HEK293 (cell line): ENCODE data around the gene UROC1.

Experiments used
- CTCF ChIA-PET: fragments of 350-600 bp; formaldehyde crosslinking; extraction: SDS; loops from one replicate; lab custom pipeline; 2021; ENCODE audit warnings: antibody characterized with exemption; lab: Yijun Ruan, JAX
- POLR2A ChIA-PET: fragments of 300-600 bp; formaldehyde crosslinking; extraction: SDS; loops from one replicate; lab custom pipeline; 2020; ENCODE audit warnings: antibody characterized with exemption, inconsistent platforms; lab: Yijun Ruan, JAX
- H3K27ac ChIP-seq: fragments of 200-500 bp; sonication (Bioruptor generic); 2 replicates; pipeline ENCODE4 v1.5.1; 2014; ENCODE audit warnings: low read depth, low read length, control low read depth, inconsistent platforms; ENCODE audit errors: extremely low read depth
- H3K36me3 ChIP-seq, 2 experiments: fragments of 200-500 bp in 1 of 2; sonication (Bioruptor generic) in 1 of 2; 1 replicate in 1 of 2; 2 replicates in 1 of 2; pipeline ENCODE4 v1.5.1; 2014 to 2017; ENCODE audit warnings: inconsistent platforms in 2 of 2, low read length in 2 of 2; ENCODE audit not compliant: control insufficient read depth in 2 of 2, insufficient read depth in 1 of 2
- H3K4me1 ChIP-seq: fragments of 200-500 bp; sonication (Bioruptor generic); 2 replicates; pipeline ENCODE4 v1.5.1; 2014; ENCODE audit warnings: mild to moderate bottlenecking, low read length, inconsistent platforms; ENCODE audit not compliant: control insufficient read depth, insufficient read depth
- H3K4me3 ChIP-seq: 2 replicates; pipeline ENCODE4 v1.5.1; 2011; ENCODE audit warnings: low read depth, mild to moderate bottlenecking, control low read depth, low read length, moderate library complexity
- H3K9me3 ChIP-seq: fragments of 200-500 bp; sonication (Bioruptor generic); 2 replicates; pipeline ENCODE4 v1.5.1; 2014; ENCODE audit warnings: low read depth, low read length, inconsistent platforms; ENCODE audit not compliant: control insufficient read depth, insufficient read depth
- FEZF1 ChIP-seq: fragments of 450-650 bp; formaldehyde crosslinking; IDR thresholded peaks from 2 replicates; pipeline ENCODE4 v1.5.1; 2016; ENCODE audit warnings: missing biosample characterization, missing genetic modification characterization
- MYNN ChIP-seq: fragments of 450-650 bp; formaldehyde crosslinking; IDR thresholded peaks from 2 replicates; pipeline ENCODE4 v1.5.1; 2016; ENCODE audit warnings: missing biosample characterization, missing genetic modification characterization, borderline replicate concordance
- ZBTB8A ChIP-seq: fragments of 450-650 bp; formaldehyde crosslinking; IDR thresholded peaks from 2 replicates; pipeline ENCODE4 v1.5.1; 2016; ENCODE audit warnings: missing biosample characterization, missing genetic modification characterization
- ZEB2 ChIP-seq: fragments of 450-650 bp; formaldehyde crosslinking; IDR thresholded peaks from 2 replicates; pipeline ENCODE4 v1.5.1; 2016; ENCODE audit warnings: missing biosample characterization, missing genetic modification characterization
- ZFHX2 ChIP-seq: fragments of 450-650 bp; formaldehyde crosslinking; conservative IDR thresholded peaks from 2 replicates; pipeline ENCODE4 v1.5.1; 2016; ENCODE audit warnings: missing biosample characterization, missing genetic modification characterization
- ZFP69B ChIP-seq: fragments of 450-650 bp; formaldehyde crosslinking; IDR thresholded peaks from 2 replicates; pipeline ENCODE4 v1.5.1; 2016; ENCODE audit warnings: missing biosample characterization, missing genetic modification characterization
- ZNF2 ChIP-seq: fragments of 450-650 bp; formaldehyde crosslinking; IDR thresholded peaks from 2 replicates; pipeline ENCODE4 v1.5.1; 2016; ENCODE audit warnings: missing biosample characterization, missing genetic modification characterization
- ZNF221 ChIP-seq: fragments of 450-650 bp; formaldehyde crosslinking; IDR thresholded peaks from 2 replicates; pipeline ENCODE4 v1.5.1; 2017; ENCODE audit warnings: missing biosample characterization, missing genetic modification characterization, borderline replicate concordance
- ZNF350 ChIP-seq: fragments of 450-650 bp; formaldehyde crosslinking; IDR thresholded peaks from 2 replicates; pipeline ENCODE4 v1.5.0; 2017; ENCODE audit warnings: missing biosample characterization, mild to moderate bottlenecking, missing genetic modification characterization
- ZNF416 ChIP-seq: fragments of 450-650 bp; formaldehyde crosslinking; IDR thresholded peaks from 2 replicates; pipeline ENCODE4 v1.5.1; 2016; ENCODE audit warnings: missing biosample characterization, missing genetic modification characterization
- ZNF473 ChIP-seq: fragments of 450-650 bp; formaldehyde crosslinking; IDR thresholded peaks from 2 replicates; pipeline ENCODE4 v1.5.1; 2017; ENCODE audit warnings: missing biosample characterization, missing genetic modification characterization
- ZNF501 ChIP-seq: fragments of 450-650 bp; formaldehyde crosslinking; IDR thresholded peaks from 2 replicates; pipeline ENCODE4 v1.5.1; 2016; ENCODE audit warnings: missing biosample characterization, missing genetic modification characterization
- ZNF530 ChIP-seq: fragments of 450-650 bp; formaldehyde crosslinking; IDR thresholded peaks from 2 replicates; pipeline ENCODE4 v1.5.1; 2016; ENCODE audit warnings: low read depth, missing biosample characterization, missing genetic modification characterization
- ZNF670 ChIP-seq: fragments of 450-650 bp; formaldehyde crosslinking; IDR thresholded peaks from 2 replicates; pipeline ENCODE4 v1.5.1; 2016; ENCODE audit warnings: missing biosample characterization, missing genetic modification characterization, low read depth
- ZNF747 ChIP-seq: fragments of 450-650 bp; formaldehyde crosslinking; IDR thresholded peaks from 2 replicates; pipeline ENCODE4 v1.5.1; 2016; ENCODE audit warnings: missing biosample characterization, missing genetic modification characterization
- TF ChIP-seq, protein P1 (sequence below): fragments of 450-650 bp; formaldehyde crosslinking; optimal IDR thresholded peaks from 2 replicates; pipeline ENCODE3; 2016; ENCODE audit warnings: missing biosample characterization, mild to moderate bottlenecking, missing genetic modification characterization
- TF ChIP-seq, protein P2 (sequence below): fragments of 450-650 bp; formaldehyde crosslinking; IDR thresholded peaks from 2 replicates; pipeline ENCODE4 v1.5.1; 2016; ENCODE audit warnings: missing biosample characterization, missing genetic modification characterization
- TF ChIP-seq, protein P3 (sequence below): fragments of 450-650 bp; formaldehyde crosslinking; IDR thresholded peaks from 2 replicates; pipeline ENCODE4 v1.5.1; 2016; ENCODE audit warnings: missing biosample characterization, missing genetic modification characterization
- TF ChIP-seq, protein P4 (sequence below): fragments of 450-650 bp; formaldehyde crosslinking; IDR thresholded peaks from 2 replicates; pipeline ENCODE4; 2016; ENCODE audit warnings: missing biosample characterization, missing genetic modification characterization
- TF ChIP-seq, protein P5 (sequence below): fragments of 450-650 bp; formaldehyde crosslinking; IDR thresholded peaks from 2 replicates; pipeline ENCODE4 v1.5.1; 2016; ENCODE audit warnings: missing biosample characterization, missing genetic modification characterization
- TF ChIP-seq, protein P6 (sequence below): fragments of 450-650 bp; formaldehyde crosslinking; IDR thresholded peaks from 2 replicates; pipeline ENCODE4 v1.5.1; 2016; ENCODE audit warnings: missing biosample characterization, missing genetic modification characterization, borderline replicate concordance
- TF ChIP-seq, protein P7 (sequence below): fragments of 450-650 bp; formaldehyde crosslinking; IDR thresholded peaks from 2 replicates; pipeline ENCODE4 v1.5.1; 2017; ENCODE audit warnings: missing biosample characterization, missing genetic modification characterization

Gene UROC1

DNA sequence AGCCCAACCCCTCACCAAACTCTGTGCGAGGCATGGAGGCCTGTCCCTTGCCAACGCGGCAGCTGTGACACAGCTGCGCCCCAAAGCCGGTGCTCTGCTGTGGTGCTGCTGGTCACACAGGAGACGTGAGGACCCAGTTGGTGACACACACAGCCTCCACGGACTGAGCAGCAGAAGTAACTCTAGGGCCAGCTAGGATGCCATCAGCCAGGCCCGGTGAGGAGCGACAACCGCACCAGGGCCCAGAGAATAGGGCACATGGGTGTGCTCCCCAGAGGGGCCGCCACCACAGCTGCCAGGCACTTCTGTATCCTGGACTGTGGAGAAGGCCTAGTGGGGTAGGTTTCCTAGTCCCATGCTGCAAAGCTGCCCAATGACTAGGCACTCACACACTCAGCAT is 52.6 kb downstream of the UROC1 start:
- Histone ChIP-seq H3K9me3 (no peaks in the 10 kb centered on the region), H3K4me1 (no peaks in the 10 kb centered on the region), H3K36me3 (peaks cover under 1 to 97% of the 10 kb centered on the region in 2 experiments; a peak in 2 of 3 replicates), H3K4me3 (no peak overlapping the region), H3K27ac (no peak overlapping the region)
- ChIA-PET CTCF (no interaction called here), POLR2A (no interaction called here)
- TF ChIP-seq, protein P1, sequence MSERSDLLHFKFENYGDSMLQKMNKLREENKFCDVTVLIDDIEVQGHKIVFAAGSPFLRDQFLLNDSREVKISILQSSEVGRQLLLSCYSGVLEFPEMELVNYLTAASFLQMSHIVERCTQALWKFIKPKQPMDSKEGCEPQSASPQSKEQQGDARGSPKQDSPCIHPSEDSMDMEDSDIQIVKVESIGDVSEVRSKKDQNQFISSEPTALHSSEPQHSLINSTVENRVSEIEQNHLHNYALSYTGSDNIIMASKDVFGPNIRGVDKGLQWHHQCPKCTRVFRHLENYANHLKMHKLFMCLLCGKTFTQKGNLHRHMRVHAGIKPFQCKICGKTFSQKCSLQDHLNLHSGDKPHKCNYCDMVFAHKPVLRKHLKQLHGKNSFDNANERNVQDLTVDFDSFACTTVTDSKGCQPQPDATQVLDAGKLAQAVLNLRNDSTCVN: no peak
- TF ChIP-seq, protein P2, sequence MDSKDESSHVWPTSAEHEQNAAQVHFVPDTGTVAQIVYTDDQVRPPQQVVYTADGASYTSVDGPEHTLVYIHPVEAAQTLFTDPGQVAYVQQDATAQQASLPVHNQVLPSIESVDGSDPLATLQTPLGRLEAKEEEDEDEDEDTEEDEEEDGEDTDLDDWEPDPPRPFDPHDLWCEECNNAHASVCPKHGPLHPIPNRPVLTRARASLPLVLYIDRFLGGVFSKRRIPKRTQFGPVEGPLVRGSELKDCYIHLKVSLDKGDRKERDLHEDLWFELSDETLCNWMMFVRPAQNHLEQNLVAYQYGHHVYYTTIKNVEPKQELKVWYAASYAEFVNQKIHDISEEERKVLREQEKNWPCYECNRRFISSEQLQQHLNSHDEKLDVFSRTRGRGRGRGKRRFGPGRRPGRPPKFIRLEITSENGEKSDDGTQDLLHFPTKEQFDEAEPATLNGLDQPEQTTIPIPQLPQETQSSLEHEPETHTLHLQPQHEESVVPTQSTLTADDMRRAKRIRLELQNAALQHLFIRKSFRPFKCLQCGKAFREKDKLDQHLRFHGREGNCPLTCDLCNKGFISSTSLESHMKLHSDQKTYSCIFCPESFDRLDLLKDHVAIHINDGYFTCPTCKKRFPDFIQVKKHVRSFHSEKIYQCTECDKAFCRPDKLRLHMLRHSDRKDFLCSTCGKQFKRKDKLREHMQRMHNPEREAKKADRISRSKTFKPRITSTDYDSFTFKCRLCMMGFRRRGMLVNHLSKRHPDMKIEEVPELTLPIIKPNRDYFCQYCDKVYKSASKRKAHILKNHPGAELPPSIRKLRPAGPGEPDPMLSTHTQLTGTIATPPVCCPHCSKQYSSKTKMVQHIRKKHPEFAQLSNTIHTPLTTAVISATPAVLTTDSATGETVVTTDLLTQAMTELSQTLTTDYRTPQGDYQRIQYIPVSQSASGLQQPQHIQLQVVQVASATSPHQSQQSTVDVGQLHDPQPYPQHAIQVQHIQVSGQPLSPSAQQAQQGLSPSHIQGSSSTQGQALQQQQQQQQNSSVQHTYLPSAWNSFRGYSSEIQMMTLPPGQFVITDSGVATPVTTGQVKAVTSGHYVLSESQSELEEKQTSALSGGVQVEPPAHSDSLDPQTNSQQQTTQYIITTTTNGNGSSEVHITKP (tag by site-specific recombination): no peak
- TF ChIP-seq ZFP69B (tag by site-specific recombination) (no peak), ZNF2 (tag by site-specific recombination) (no peak), MYNN (tag by site-specific recombination) (no peak)

DNA sequence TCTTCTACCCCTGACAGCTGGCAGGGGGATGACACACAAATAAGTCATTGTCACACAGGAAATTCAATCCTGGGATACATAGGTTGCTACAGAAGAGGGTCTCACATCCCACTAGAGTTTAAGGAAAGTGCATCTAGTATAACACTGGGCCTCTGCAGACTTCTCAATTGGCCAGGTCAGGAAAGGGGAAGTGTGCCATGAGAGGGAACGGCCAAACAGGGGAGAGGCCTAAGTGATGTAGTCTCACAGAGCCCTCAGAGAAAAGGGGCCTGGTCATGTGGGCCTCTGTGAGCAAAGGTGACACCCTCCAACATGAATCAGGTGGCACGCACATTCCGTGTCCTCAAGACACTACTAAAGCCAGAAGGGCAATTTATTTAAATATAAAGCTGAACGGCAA is 53.1 kb downstream of the UROC1 start:
- Histone ChIP-seq H3K9me3 (no peaks in the 10 kb centered on the region), H3K27ac (no peak overlapping the region), H3K4me3 (no peak overlapping the region), H3K4me1 (no peaks in the 10 kb centered on the region), H3K36me3 (peaks cover 0 to 97% of the 10 kb centered on the region in 2 experiments)
- ChIA-PET POLR2A (no interaction called here), CTCF (no interaction called here)
- TF ChIP-seq ZEB2: no peak
- TF ChIP-seq FEZF1: no peak
- no peak for TF ChIP-seq ZNF221 (tag by site-specific recombination)
- TF ChIP-seq ZNF416: no peak
- TF ChIP-seq ZNF670 (tag by site-specific recombination): no peak
- no peak for TF ChIP-seq ZNF350 (tag by site-specific recombination)
- TF ChIP-seq, protein P3, sequence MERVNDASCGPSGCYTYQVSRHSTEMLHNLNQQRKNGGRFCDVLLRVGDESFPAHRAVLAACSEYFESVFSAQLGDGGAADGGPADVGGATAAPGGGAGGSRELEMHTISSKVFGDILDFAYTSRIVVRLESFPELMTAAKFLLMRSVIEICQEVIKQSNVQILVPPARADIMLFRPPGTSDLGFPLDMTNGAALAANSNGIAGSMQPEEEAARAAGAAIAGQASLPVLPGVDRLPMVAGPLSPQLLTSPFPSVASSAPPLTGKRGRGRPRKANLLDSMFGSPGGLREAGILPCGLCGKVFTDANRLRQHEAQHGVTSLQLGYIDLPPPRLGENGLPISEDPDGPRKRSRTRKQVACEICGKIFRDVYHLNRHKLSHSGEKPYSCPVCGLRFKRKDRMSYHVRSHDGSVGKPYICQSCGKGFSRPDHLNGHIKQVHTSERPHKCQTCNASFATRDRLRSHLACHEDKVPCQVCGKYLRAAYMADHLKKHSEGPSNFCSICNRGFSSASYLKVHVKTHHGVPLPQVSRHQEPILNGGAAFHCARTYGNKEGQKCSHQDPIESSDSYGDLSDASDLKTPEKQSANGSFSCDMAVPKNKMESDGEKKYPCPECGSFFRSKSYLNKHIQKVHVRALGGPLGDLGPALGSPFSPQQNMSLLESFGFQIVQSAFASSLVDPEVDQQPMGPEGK (tag by site-specific recombination): no peak
- TF ChIP-seq, protein P4, sequence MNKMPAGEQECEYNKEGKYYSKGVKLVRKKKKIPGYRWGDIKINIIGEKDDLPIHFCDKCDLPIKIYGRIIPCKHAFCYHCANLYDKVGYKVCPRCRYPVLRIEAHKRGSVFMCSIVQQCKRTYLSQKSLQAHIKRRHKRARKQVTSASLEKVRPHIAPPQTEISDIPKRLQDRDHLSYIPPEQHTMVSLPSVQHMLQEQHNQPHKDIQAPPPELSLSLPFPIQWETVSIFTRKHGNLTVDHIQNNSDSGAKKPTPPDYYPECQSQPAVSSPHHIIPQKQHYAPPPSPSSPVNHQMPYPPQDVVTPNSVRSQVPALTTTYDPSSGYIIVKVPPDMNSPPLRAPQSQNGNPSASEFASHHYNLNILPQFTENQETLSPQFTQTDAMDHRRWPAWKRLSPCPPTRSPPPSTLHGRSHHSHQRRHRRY (tag by site-specific recombination): no peak
- no peak for TF ChIP-seq ZNF530 (tag by site-specific recombination)
- no peak for TF ChIP-seq ZBTB8A (tag by site-specific recombination)
- TF ChIP-seq ZNF501 (tag by site-specific recombination): no peak
- TF ChIP-seq ZNF2 (tag by site-specific recombination): no peak
- no peak for TF ChIP-seq ZFHX2
- TF ChIP-seq ZNF747 (tag by site-specific recombination): no peak
- TF ChIP-seq, protein P5, sequence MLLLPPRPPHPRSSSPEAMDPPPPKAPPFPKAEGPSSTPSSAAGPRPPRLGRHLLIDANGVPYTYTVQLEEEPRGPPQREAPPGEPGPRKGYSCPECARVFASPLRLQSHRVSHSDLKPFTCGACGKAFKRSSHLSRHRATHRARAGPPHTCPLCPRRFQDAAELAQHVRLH: no peak
- no peak for TF ChIP-seq ZNF473
- TF ChIP-seq, protein P6, sequence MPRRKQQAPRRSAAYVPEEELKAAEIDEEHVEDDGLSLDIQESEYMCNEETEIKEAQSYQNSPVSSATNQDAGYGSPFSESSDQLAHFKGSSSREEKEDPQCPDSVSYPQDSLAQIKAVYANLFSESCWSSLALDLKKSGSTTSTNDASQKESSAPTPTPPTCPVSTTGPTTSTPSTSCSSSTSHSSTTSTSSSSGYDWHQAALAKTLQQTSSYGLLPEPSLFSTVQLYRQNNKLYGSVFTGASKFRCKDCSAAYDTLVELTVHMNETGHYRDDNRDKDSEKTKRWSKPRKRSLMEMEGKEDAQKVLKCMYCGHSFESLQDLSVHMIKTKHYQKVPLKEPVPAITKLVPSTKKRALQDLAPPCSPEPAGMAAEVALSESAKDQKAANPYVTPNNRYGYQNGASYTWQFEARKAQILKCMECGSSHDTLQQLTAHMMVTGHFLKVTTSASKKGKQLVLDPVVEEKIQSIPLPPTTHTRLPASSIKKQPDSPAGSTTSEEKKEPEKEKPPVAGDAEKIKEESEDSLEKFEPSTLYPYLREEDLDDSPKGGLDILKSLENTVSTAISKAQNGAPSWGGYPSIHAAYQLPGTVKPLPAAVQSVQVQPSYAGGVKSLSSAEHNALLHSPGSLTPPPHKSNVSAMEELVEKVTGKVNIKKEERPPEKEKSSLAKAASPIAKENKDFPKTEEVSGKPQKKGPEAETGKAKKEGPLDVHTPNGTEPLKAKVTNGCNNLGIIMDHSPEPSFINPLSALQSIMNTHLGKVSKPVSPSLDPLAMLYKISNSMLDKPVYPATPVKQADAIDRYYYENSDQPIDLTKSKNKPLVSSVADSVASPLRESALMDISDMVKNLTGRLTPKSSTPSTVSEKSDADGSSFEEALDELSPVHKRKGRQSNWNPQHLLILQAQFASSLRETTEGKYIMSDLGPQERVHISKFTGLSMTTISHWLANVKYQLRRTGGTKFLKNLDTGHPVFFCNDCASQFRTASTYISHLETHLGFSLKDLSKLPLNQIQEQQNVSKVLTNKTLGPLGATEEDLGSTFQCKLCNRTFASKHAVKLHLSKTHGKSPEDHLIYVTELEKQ (tag by site-specific recombination): no peak
- TF ChIP-seq, protein P7, sequence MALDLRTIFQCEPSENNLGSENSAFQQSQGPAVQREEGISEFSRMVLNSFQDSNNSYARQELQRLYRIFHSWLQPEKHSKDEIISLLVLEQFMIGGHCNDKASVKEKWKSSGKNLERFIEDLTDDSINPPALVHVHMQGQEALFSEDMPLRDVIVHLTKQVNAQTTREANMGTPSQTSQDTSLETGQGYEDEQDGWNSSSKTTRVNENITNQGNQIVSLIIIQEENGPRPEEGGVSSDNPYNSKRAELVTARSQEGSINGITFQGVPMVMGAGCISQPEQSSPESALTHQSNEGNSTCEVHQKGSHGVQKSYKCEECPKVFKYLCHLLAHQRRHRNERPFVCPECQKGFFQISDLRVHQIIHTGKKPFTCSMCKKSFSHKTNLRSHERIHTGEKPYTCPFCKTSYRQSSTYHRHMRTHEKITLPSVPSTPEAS (tag by site-specific recombination): no peak
